ENCODE data around the gene TPRN. TPM values are rescaled to one million over a fixed set of nuclear protein-coding genes. Genes with fewer than 3 reads are reported as not detected.

TPRN gene
- total and polyA plus RNA-seq, 9 of the 15 experiments (the other 6 are each of a cell fraction or from before 2014, with no cell fraction given), result 0.31 to 31.9 (median 4.4) TPM

DNA sequence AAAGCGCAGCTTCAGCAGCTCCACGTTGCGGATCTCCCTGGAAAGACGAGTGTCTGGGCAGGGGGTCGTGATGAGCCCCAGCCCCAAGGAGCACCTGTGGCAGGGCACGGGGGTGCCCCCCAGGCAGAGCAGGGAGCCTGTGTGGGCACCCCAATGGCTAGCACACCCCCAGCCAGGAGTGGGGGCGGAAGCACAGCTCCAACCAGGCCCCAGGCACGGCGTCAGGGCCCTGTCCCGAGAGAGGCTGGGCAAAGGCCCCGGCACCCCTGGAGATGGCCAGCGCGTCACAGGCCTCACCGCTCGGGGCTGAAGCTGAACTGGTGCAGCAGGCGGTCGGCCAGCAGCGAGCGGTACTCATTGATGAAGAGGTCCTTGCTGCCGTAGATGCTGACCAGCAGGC lies 20.1 kb downstream of the TPRN start:
- Histone ChIP-seq H3K27ac (ENCODE audit: extremely low read depth, low read depth, low read length) (no peak overlapping the region), H3K4me2 (ENCODE audit: insufficient read depth, low read length) (no peak overlapping the region), H2AFZ (ENCODE audit: low read depth, low read length) (no peak overlapping the region), H3K36me3 (ENCODE audit: control insufficient read depth, insufficient read depth, low read length) (peaks cover 67% of the 10 kb centered on the region; the same call in 1 of the 3 replicates), H3K9me3 (replicated peaks; ENCODE audit: control insufficient read depth, insufficient read depth, low read depth, low read length) (no peaks in the 10 kb centered on the region), H3K27me3 (ENCODE audit: control insufficient read depth in 2 of 2, insufficient read depth in 2 of 2, low read length in 2 of 2) (no peaks in the 10 kb centered on the region), H3K9ac (ENCODE audit: insufficient read depth in 1 of 2, low read depth in 2 of 2, low read length in 2 of 2) (no peak overlapping the region; a peak in 1 of 4 replicates), H3K9me1 (ENCODE audit: control insufficient read depth, insufficient read depth, low read length) (no peaks in the 10 kb centered on the region), H3K79me2 (ENCODE audit: control insufficient read depth, insufficient read depth, low read length) (no peaks in the 10 kb centered on the region), H3K4me3 (no peak overlapping the region), H4K20me1 (replicated peaks; ENCODE audit: control insufficient read depth, insufficient read depth, low read length) (0 out of 2 replicates have a peak, but pooled peaks cover 2% of the 10 kb centered on the region), H3K4me1 (replicated peaks in 1 of 2; ENCODE audit: control insufficient read depth in 2 of 2, insufficient read depth in 2 of 2, low read length in 2 of 2) (peaks cover 3 to 66% of the 10 kb centered on the region in 2 experiments; a peak in 3 of 5 replicates)
- no peak for DNase-seq (ENCODE audit: extremely low read depth in 1 of 4, low spot score in 3 of 4)
- in situ Hi-C loops (cut with MboI), result no loop called here
- POLR2A ChIA-PET, result interaction anchor here (0.6 to 1.2 kb wide), 4 partner anchors 9 to 21 kb away, joined by 3 to 4 read pairs (median 3); no protein-coding TSS in a partner anchor
- CTCF ChIA-PET (ENCODE audit: low intra/inter-chr PET ratio), result no interaction called here
- 90% methylated on average over 15 of the region's 20 CpGs for WGBS (ENCODE audit: insufficient coverage, low coverage, missing lambda C conversion rate)
- no peak for FAIRE-seq
- peak; percentile 18 for TF ChIP-seq POLR2G (IDR thresholded peaks at IDR 0.05; ENCODE audit: low read depth, low read length)
- no peak for TF ChIP-seq ZNF165 (CRISPR knock-in tag; IDR thresholded peaks at IDR 0.05; ENCODE audit: borderline replicate concordance)
- no peak for ATAC-seq
- intact Hi-C loops (cut with micrococcal nuclease), result no loop called here
- BruUV-seq (replicated peaks), result no TSS peak

DNA sequence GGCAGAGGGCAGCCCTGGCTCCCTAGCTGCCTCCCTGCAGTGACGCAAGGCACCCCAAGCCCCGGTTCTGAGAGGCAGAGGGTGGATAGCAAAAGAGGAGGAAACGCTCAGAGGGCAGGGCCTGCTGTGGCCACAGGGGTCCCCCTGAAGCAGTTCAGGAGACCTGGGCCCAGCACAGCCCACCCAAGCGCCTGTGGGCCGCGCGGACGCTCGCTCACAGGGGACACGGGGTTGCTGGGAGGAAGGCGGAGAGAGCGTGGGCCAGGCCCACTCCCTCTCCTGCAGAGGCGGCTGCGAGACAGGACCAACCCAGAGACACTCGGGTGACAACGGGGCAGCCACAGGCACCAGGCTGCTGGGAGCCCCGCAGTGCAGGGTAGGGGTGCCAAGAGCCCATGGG lies 20.8 kb downstream of the TPRN start:
- DNase-seq (ENCODE audit: extremely low read depth in 1 of 4, low spot score in 3 of 4) (no peak), FAIRE-seq (no peak), ATAC-seq (no peak)
- Histone ChIP-seq H3K4me2 (ENCODE audit: insufficient read depth, low read length) (no peak overlapping the region), H3K9ac (ENCODE audit: insufficient read depth in 1 of 2, low read depth in 2 of 2, low read length in 2 of 2) (no peak overlapping the region; a peak in 1 of 4 replicates), H3K27ac (ENCODE audit: extremely low read depth, low read depth, low read length) (no peak overlapping the region), H4K20me1 (replicated peaks; ENCODE audit: control insufficient read depth, insufficient read depth, low read length) (0 out of 2 replicates have a peak, but pooled peaks cover 2% of the 10 kb centered on the region), H3K79me2 (ENCODE audit: control insufficient read depth, insufficient read depth, low read length) (no peaks in the 10 kb centered on the region), H3K4me1 (replicated peaks in 1 of 2; ENCODE audit: control insufficient read depth in 2 of 2, insufficient read depth in 2 of 2, low read length in 2 of 2) (peaks cover 3 to 66% of the 10 kb centered on the region in 2 experiments; a peak in 3 of 5 replicates), H3K9me3 (replicated peaks; ENCODE audit: control insufficient read depth, insufficient read depth, low read depth, low read length) (no peaks in the 10 kb centered on the region), H2AFZ (ENCODE audit: low read depth, low read length) (no peak overlapping the region), H3K36me3 (ENCODE audit: control insufficient read depth, insufficient read depth, low read length) (peaks cover 60% of the 10 kb centered on the region; the same call in 1 of the 3 replicates), H3K27me3 (ENCODE audit: control insufficient read depth in 2 of 2, insufficient read depth in 2 of 2, low read length in 2 of 2) (no peaks in the 10 kb centered on the region), H3K9me1 (ENCODE audit: control insufficient read depth, insufficient read depth, low read length) (no peaks in the 10 kb centered on the region), H3K4me3 (no peak overlapping the region)
- in situ Hi-C loops (cut with MboI) (no loop called here), intact Hi-C loops (cut with micrococcal nuclease) (no loop called here)
- TF ChIP-seq HDAC3 (IDR thresholded peaks at IDR 0.05; ENCODE audit: borderline replicate concordance, partially characterized antibody) (no peak), POLR2G (IDR thresholded peaks at IDR 0.05; ENCODE audit: low read depth, low read length) (0 out of 2 replicates have a peak, but pooled peaks have one; percentile 3), NELFE (IDR thresholded peaks at IDR 0.05; ENCODE audit: insufficient read depth, insufficient read length) (no peak)
- TF ChIP-seq, protein P1, sequence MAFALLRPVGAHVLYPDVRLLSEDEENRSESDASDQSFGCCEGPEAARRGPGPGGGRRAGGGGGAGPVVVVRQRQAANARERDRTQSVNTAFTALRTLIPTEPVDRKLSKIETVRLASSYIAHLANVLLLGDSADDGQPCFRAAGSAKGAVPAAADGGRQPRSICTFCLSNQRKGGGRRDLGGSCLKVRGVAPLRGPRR (CRISPR knock-in tag; IDR thresholded peaks at IDR 0.05), result no peak
- ChIA-PET CTCF (ENCODE audit: low intra/inter-chr PET ratio) (no interaction called here), POLR2A (interaction anchor here (0.6 to 1.2 kb wide), 4 partner anchors 8 to 253 kb away, joined by 3 to 4 read pairs (median 4); no protein-coding TSS in a partner anchor)
- BruUV-seq (replicated peaks), result no TSS peak
- WGBS (ENCODE audit: insufficient coverage, low coverage, missing lambda C conversion rate), result 92% methylated on average over 15 of the region's 17 CpGs
